ENCODE data around the gene YARS1.

The YARS1 gene

GRCh38 chr1:32855861-32856617 lies 38.9 kb upstream of the YARS1 start:
- in situ Hi-C loops (cut with HindIII; ENCODE audit: low pct_ligation_motif_present, low sequenced_read_pairs): no loop called here
- H3K36me3 ChIP-seq (replicated peaks): peaks cover 19% of the 10 kb centered on the region

GRCh38 chr1:32848354-32849063 lies 31.4 kb upstream of the YARS1 start:
- TF ChIP-seq CTCF (IDR thresholded peaks at IDR 0.05; ENCODE audit: low read depth, low read length, missing control alignments): no peak
- Histone ChIP-seq H3K4me3 (ENCODE audit: low read depth, low read length) (no peak overlapping the region), H3K36me3 (replicated peaks) (peaks cover 3% of the 10 kb centered on the region), H3K27ac (no peak overlapping the region), H3K27me3 (replicated peaks) (no peaks in the 10 kb centered on the region)
- no peak for DNase-seq
- in situ Hi-C loops (cut with HindIII; ENCODE audit: low pct_ligation_motif_present, low sequenced_read_pairs): no loop called here

More at GRCh38 chr1:32855861-32856617, 38.9 kb upstream of the YARS1 start:
- Histone ChIP-seq H3K27ac (no peak overlapping the region), H3K27me3 (replicated peaks) (no peaks in the 10 kb centered on the region), H3K4me3 (ENCODE audit: low read depth, low read length) (no peak overlapping the region)
- no peak for DNase-seq
- TF ChIP-seq CTCF (IDR thresholded peaks at IDR 0.05; ENCODE audit: low read depth, low read length, missing control alignments): no peak

GRCh38 chr1:32831878-32832277 lies 14.7 kb upstream of the YARS1 start:
- no peak for TF ChIP-seq CTCF (IDR thresholded peaks at IDR 0.05; ENCODE audit: low read depth, low read length, missing control alignments)
- H3K4me3 ChIP-seq (ENCODE audit: low read depth, low read length): no peak overlapping the region
- H3K27me3 ChIP-seq (replicated peaks): no peaks in the 10 kb centered on the region
- no peak for DNase-seq
- in situ Hi-C loops (cut with HindIII; ENCODE audit: low pct_ligation_motif_present, low sequenced_read_pairs): no loop called here
- H3K36me3 ChIP-seq (replicated peaks): peaks cover 29% of the 10 kb centered on the region
- H3K27ac ChIP-seq: no peak overlapping the region

- peaks cover 39% of the 10 kb centered on the region for H3K36me3 ChIP-seq (replicated peaks)
- H3K27ac ChIP-seq: no peak overlapping the region
- H3K4me3 ChIP-seq (ENCODE audit: low read depth, low read length): no peak overlapping the region
- in situ Hi-C loops (cut with HindIII; ENCODE audit: low pct_ligation_motif_present, low sequenced_read_pairs): no loop called here
- H3K27me3 ChIP-seq (replicated peaks): no peaks in the 10 kb centered on the region
- DNase-seq: no peak
- no peak for TF ChIP-seq CTCF (IDR thresholded peaks at IDR 0.05; ENCODE audit: low read depth, low read length, missing control alignments)
Measured at GRCh38 chr1:32830092-32830852, 13.1 kb upstream of the YARS1 start.

GRCh38 chr1:32828341-32828740 lies 11.2 kb upstream of the YARS1 start:
- Histone ChIP-seq H3K4me3 (ENCODE audit: low read depth, low read length) (no peak overlapping the region), H3K27me3 (replicated peaks) (no peaks in the 10 kb centered on the region), H3K27ac (no peak overlapping the region), H3K36me3 (replicated peaks) (peaks cover 37% of the 10 kb centered on the region)
- no peak for DNase-seq
- TF ChIP-seq CTCF (IDR thresholded peaks at IDR 0.05; ENCODE audit: low read depth, low read length, missing control alignments): peak; percentile 17
- in situ Hi-C loops (cut with HindIII; ENCODE audit: low pct_ligation_motif_present, low sequenced_read_pairs): no loop called here
